Suprapubic skin (tissue), 4 donors: ENCODE results near the gene CFAP45.

Source experiments
- CTCF ChIP-seq, 2 donors: fragments of 200-600 bp in 1 of 2; fragments of 450-650 bp in 1 of 2; sonication (generic) in 1 of 2; IDR thresholded peaks; one replicate each; pipeline ENCODE4 v1.5.1; 2016 to 2019; ENCODE audit warnings: antibody characterized with exemption in 2 of 2, mild to moderate bottlenecking in 1 of 2, moderate library complexity in 1 of 2
- EP300 ChIP-seq: sonication (generic); formaldehyde crosslinking; IDR thresholded peaks from one replicate; pipeline ENCODE4 v1.6.1; 2017; ENCODE audit warnings: antibody characterized with exemption
- POLR2AphosphoS5 ChIP-seq, 3 donors: sonication (generic); formaldehyde crosslinking; IDR thresholded peaks; one replicate each; pipeline ENCODE4 v1.6.1; 2017; ENCODE audit warnings: antibody characterized with exemption in 3 of 3

GRCh38 chr1:159931101-159931794 lies 31.3 kb upstream of the CFAP45 start:
- TF ChIP-seq POLR2AphosphoS5 (IDR thresholded peaks at IDR 0.05) (no peak), CTCF (IDR thresholded peaks at IDR 0.05) (no peak), EP300 (no peak)
